Caki2 (cell line): ENCODE measurements around the gene ALPG. TPM values are rescaled to one million over a fixed set of nuclear protein-coding genes. Genes with fewer than 3 reads are reported as not detected.
A peak's percentile ranks its signal among the peaks of the same experiment; 100 is the strongest.
"Not testable (repeated sequence)": the region's sequence is repeated elsewhere in the genome, so short reads cannot be mapped to it uniquely, and the experiment has no call there.

Experiments used
- DNase-seq: peaks from one replicate; pipeline ENCODE4 v3.0.0-alpha.2; 2015; ENCODE audit warnings: low read depth
- in situ Hi-C: cut with HindIII; loops from 2 replicates; pipeline ENCODE4 v1.10.0; 2016; ENCODE audit warnings: low sequenced_read_pairs, low pct_unique_long_range_greater_than_20kb, mixed read lengths
- total RNA-seq: library from RNA; depleted of rRNA; stranded (reverse); fragments of >200 nt; shearing (Covaris generic); gene quantifications from 2 replicates; pipeline ENCODE4 v1.2.3, GENCODE V29; 2014; ENCODE audit warnings: low replicate concordance

ALPG gene
- total RNA-seq, 1 experiment from 2014 or later = not detected

GRCh38 chr2:232432598-232433184 is 26.0 kb downstream of the ALPG start:
- in situ Hi-C loops = no loop called here
- no peak for DNase-seq

DNA sequence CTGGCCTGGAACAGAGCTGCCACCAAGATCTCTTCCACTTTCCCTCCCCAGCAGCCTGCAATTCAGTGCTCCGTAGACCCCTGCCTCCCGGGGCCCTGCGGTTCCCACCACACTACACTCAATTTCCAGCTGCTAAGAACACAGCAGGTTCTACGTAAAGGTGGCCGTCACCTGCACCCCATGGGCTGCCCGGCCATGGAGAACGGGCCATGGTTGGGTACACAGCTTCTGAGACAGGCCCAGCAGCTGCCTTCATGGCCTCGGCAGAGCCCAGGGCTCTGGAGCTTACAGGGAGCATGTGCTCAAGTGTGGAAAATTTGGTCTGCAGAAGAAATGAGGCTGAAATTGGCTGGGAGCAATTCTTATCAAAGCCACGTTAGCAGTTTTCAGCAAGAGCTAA is 27.0 kb downstream of the ALPG start:
- in situ Hi-C loops, DNase-seq: not testable (repeated sequence)

DNA sequence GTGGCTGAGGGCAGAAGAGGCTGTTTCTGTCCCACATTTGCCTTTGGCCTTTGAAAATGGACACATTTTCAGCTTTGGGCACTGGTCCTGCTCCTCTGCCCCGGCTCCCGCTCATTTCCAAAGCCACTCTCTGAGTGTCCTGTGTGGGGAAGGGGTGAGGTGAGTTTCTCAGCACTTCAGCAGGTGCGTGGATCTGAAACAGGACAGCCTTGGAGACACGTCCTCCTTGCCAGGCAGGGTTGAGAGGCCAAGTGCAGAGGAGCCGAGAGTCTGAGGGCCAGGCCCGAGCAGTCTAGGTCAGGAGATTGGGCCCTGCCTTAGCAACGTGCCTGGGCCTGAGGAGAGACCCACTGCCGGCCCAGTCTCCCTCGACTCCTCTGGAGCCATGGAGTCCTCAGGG is 27.4 kb downstream of the ALPG start:
- DNase-seq = no peak
- in situ Hi-C loops = no loop called here

GRCh38 chr2:232434563-232435374 is 28.1 kb downstream of the ALPG start:
- no peak for DNase-seq
- in situ Hi-C loops = no loop called here

GRCh38 chr2:232435375-232435648 is 28.7 kb downstream of the ALPG start:
- no peak for DNase-seq
- in situ Hi-C loops = no loop called here

DNA sequence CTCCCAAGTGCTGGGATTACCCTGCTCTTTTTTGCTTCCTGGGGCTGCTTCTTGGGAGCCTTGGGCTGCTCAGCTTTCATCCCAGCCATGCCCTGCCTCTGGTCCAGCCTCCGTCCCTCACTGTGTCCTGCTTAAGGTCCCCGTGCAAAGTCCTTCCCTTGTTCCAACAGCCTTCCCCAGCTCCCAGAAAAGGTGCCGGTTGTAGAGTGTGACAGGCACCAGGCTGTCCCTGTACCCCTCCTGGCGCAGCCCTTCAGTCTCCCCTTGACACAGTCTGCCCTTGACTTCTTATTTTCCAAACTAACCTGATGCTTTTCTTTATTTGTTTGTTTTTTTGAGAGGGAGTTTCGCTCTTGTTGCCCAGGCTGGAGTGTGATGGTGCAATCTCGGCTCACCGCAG is 29.2 kb downstream of the ALPG start:
- in situ Hi-C loops = no loop called here
- no peak for DNase-seq

DNA sequence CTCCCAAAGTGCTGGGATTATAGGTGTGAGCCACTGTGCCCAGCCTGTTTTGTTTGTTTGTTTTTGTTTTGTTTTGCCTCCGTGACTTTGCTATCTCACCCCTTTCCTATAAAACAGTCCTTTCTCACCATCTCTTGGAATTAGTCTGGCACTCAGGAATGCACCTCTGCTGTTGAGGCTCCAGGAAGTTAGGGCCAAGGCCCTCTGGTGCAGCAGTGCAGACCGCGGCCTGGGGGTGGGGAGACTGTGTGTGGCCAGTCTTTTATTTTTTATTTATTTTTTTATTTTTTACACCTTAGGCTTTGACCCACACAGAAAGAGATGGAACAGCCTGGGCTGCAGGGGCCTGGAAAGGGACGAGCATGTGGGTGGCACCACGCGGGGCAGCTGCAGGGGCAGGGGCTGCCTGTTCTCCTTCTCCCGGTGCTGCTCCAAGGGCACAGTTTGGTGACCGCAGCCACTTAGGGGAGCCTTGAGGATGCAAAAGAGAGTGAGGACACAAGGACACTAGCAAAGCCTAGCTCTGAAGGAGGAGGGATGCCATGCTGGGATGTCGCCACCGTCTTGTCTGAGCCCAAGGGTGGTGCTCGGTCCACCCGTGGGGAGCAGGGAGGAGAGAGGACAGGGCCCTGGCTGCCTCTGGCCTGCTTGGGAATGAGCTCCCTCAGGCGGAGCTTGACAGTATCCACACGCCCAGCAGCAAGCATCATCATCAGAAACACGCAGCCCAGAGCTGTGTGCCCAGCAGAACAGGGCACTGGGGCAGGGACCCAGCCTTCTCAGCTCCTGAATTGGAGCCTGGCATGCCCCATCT is 29.9 kb downstream of the ALPG start:
- no peak for DNase-seq
- in situ Hi-C loops = no loop called here

DNA sequence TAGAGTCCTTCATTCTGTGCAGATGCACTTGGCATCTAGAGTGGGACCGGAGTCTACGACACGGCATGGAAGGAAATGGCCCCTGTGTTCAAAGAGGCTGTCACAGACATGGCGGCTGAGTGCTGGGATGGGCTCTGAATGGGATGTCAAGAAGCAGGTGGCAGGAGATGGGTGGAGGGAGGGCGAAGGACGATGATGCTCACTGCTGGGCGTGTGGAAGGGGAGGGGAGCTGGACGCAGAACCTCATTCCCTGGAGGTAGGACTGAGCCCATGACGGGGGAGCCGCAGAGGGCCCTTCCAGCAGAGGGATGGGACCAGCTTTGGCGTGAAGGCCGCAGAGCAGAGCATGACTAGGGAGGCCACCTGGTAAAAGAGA is 30.5 kb downstream of the ALPG start:
- DNase-seq = no peak
- in situ Hi-C loops = no loop called here

DNA sequence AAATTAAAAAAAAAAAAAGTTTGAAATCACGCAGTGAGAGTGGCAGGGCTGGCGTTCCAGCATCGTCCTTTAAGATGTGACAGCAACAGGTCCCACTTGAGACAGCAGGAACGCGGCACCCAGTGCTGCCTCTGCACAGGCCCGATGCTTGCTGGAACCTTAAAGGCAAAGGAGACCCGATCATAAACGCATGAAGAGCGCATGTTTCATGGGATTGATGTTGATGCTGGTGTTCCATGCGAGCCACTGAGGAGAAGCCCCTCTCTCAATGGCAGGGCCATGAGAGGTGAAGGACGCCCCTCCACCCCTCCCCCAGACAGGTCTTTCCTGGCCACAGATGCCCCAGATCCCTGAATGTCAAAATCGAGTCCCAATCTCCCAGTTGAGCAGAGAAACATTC is 31.4 kb downstream of the ALPG start:
- DNase-seq = no peak
- in situ Hi-C loops = no loop called here

DNA sequence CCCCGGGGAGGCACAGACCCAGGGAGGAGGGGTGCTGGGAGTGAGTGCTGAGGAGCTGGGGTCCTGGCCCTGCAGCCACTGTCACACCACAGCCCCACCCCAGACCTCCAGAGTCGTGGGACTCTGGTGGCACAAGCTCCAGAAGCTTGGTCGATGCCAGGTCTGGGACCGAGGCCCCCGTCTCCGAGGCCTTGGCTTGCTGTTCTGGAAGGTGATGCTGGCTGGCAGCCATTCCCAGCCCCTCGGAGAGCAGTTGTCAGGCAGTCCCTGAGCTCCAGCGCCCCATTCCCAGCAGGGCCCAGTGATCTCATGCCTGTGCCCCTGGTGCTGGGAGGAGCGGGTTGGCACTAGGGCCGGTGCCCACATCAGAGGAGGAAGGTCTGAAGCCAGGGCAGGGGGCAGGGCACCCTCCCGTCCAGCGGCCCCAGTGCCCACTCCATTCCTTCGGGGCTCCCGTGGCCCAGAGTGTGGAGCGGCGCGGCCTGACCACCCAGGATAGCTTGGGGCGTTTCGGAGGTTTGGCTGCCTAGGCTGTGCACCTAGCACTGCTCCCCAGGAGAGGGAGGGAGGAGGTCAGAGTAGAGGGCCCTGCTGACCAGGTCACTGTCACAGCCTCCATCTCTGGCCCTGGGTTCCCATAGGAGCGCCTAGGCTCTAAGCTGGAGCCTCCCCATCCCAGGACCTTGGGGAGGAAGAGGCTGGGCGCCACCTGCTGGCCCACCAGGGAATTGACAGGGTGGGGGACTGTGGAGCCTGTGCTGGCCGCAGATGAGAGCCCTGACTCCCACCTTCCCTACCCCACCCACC is 32.5 kb downstream of the ALPG start:
- in situ Hi-C loops = no loop called here
- no peak for DNase-seq

DNA sequence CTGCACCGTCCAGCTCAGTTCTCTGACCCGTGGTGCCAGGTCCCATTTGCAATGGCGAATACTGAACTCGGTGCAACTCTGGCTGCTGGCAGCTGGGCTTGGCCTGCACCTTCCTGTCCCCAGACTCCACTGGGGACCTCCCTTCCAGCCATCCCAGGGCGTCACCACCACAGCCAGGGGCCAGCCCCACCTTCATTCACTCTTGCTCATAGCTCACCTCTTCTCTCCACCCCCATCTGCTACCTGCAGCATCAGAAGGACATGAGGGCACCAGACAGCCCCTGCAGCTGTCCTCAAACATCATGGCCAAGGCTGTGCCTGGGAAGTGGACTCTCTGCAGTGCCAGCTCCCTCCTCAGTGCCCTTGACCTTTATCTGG is 33.1 kb downstream of the ALPG start:
- in situ Hi-C loops = no loop called here
- no peak for DNase-seq

DNA sequence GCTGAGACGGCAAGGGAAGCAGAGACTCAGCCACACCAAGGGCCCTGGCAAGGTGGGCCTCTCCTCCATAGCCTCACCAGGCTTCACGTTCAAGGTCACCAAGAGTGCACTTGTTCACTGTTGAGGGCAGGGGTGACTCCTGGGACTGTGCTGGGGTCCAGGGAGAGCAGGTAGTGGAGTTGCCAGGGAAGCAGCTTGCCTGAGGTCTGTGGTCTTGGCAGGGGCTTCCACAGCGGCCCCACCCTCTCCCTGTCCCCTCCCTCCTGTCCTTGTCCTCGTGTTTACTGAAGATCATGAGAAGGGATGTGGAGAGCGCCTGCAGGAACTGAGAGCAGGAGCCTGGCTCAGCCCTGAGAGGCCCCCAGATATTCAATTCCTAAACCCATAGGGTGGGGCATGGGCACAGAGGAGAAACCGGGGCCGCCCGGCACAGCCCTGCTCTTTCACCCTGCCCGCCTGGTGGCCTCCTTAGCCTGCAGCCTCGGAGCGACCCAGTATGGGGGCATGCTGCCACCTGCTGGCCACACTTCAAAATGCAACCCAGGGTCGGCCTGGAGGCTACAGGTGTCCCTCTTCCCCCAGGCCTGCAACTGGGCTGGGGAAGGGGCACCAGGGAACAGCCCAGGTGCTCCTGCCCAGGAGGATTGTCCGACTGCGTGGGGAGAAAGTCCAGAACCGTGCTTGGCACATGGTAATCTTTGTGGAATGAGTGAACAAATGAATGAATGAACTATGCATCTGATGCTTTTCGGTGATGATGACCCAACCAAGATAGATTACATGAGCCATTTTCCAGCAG is 33.8 kb downstream of the ALPG start:
- DNase-seq = peak; percentile 60
- in situ Hi-C loops = not testable (repeated sequence)

DNA sequence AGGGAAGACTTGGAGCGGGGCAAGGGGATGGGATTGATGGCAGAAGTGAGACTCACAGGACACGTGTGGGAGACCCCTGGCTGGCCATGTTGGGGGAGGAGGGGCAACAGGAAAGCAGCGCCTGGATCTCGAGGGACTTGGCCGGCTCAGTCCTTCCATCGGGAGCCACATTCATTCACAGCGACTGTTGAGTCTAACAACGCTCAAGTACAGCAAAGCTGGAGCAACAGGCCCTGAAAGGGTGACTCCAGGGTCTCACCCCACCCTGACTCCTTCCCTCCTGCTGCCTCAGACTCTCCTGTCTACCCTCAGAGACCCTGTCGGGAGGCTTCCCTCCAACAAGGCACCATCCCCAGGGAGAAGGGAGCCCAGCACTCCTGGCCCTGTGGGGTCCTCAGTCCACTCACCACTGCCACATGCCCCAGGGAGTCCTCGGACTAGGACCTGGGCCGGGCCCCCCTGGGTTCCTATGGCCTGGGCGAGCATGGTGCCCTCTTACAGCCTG is 34.6 kb downstream of the ALPG start:
- no peak for DNase-seq
- in situ Hi-C loops = no loop called here

GRCh38 chr2:232441922-232442321 is 35.3 kb downstream of the ALPG start:
- in situ Hi-C loops, DNase-seq: not testable (repeated sequence)

DNA sequence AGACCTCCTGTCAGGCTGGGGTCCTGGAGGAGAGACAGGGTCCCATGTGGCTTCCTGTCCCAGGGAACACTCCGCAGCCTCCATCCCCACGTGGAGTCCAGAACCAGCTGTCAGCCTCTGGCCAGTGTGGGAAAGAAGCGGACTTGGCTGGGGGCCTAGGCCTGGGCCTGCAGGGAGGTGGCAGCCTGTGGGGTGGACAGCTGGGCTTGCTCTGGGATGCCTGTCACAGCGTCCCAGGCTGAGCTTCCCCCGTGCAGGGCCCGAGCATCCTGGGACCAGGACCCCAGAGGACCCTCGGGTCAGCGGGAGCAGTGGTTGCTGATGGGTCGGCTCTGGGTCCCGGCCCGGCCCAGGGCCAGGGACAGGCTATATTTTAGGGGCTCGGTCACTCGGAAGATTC is 35.8 kb downstream of the ALPG start:
- in situ Hi-C loops, DNase-seq: not testable (repeated sequence)

- in situ Hi-C loops, DNase-seq: not testable (repeated sequence)
These were observed 36.4 kb downstream of the ALPG start for GRCh38 chr2:232443047-232443446.

- DNase-seq, in situ Hi-C loops: not testable (repeated sequence)
These were observed 37.2 kb downstream of the ALPG start for GRCh38 chr2:232443669-232444408.
